Breast epithelium (tissue), 4 donors: ENCODE results near the gene SNTA1. TPM values are rescaled to one million over a fixed set of nuclear protein-coding genes. Genes with fewer than 3 reads are reported as not detected.
"Not testable (repeated sequence)": the region's sequence is repeated elsewhere in the genome, so short reads cannot be mapped to it uniquely, and the experiment has no call there.

Experiments used
- DNase-seq, 2 donors: peaks; one replicate each; pipeline ENCODE4 v3.0.0-alpha.2; 2019; ENCODE audit warnings: low spot score in 2 of 2
- H3K27ac ChIP-seq, 2 donors: fragments of 200-600 bp; sonication (generic) in 1 of 2; one replicate each; pipeline ENCODE4 v1.5.1; 2016 to 2019; ENCODE audit warnings: mild to moderate bottlenecking in 1 of 2
- H3K27me3 ChIP-seq, 2 donors: fragments of 200-600 bp; sonication (generic) in 1 of 2; one replicate each; pipeline versions ENCODE4 v1.5.1 to v1.6.0; 2017 to 2019; ENCODE audit warnings: control low read depth in 1 of 2, mild to moderate bottlenecking in 1 of 2
- H3K36me3 ChIP-seq: fragments of 200-600 bp; one replicate; pipeline ENCODE4 v1.5.1; 2019
- H3K4me1 ChIP-seq, 2 donors: fragments of 200-600 bp; sonication (generic); one replicate each; pipeline ENCODE4 v1.5.1; 2016 to 2019; ENCODE audit warnings: control low read depth in 1 of 2
- H3K4me3 ChIP-seq, 3 donors: fragments of 200-600 bp; sonication (generic); 1 replicate in 2 of 3; 2 replicates in 1 of 3; pipeline ENCODE4 v1.5.1; 2016 to 2019; ENCODE audit warnings: mild to moderate bottlenecking in 3 of 3, moderate library complexity in 2 of 3
- H3K9me3 ChIP-seq, 2 donors: fragments of 200-600 bp; sonication (generic) in 1 of 2; one replicate each; pipeline ENCODE4 v1.5.1; 2016 to 2019; ENCODE audit warnings: control low read depth in 1 of 2
- POLR2A ChIP-seq: fragments of 450-650 bp; IDR thresholded peaks from one replicate; pipeline ENCODE4 v1.6.1; 2016; ENCODE audit warnings: antibody characterized with exemption, mild to moderate bottlenecking, moderate library complexity
- POLR2AphosphoS5 ChIP-seq, 3 donors: sonication (generic); formaldehyde crosslinking; IDR thresholded peaks; one replicate each; pipeline ENCODE4 v1.6.1; 2017; ENCODE audit warnings: antibody characterized with exemption in 3 of 3
- intact Hi-C: fragments of 100-400 bp; cut with DNase I; formaldehyde crosslinking; loops from one replicate; pipeline ENCODE4 v1.15.1; 2023; ENCODE audit warnings: low total_unique reads
- total RNA-seq, 3 donors: library from RNA; depleted of rRNA; stranded (reverse); fragments of >200 nt; gene quantifications; one replicate each; pipeline ENCODE4 v1.1.0, GENCODE V29; 2016
- TF ChIP-seq, protein P1 (sequence below), 3 donors: fragments of 450-650 bp; IDR thresholded peaks; one replicate each; pipeline ENCODE4 v1.5.1; 2016 to 2017; ENCODE audit warnings: antibody characterized with exemption in 3 of 3, mild to moderate bottlenecking in 3 of 3, moderate library complexity in 3 of 3

The SNTA1 gene
- total RNA-seq, 3 donors from 2014 or later = 19.3 to 121 (median 21.1) TPM

DNA sequence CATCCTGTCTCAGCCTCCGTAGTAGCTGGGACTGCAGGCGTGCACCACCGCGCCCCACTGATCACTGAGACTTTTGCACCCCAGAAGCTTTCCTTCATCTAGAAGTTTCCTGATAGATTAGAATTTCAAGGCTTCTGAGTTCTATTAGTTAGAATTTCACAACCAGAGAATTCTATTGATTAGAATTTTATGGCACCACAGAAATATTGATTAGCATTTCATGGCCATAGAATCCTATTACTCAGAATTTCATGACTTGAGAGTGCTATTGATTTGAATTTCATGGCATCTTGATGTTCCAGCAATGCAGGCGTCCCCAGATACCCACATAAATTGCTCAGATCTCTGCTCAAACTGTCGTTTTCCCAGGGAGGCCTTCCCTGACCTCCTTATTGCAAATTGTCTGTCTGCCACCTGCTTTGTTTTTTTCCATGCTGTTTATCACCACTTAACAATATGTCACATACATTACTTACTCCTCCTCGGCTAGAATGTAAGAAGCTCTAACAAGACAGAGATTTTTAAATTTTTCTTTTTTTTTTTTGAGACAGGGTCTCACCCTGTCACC lies 29.4 kb upstream of the SNTA1 start:
- H3K4me1 ChIP-seq = no peaks in the 10 kb centered on the region
- H3K4me3 ChIP-seq = no peak overlapping the region
- intact Hi-C loops = no loop called here
- no peaks in the 10 kb centered on the region for H3K36me3 ChIP-seq
- no peak for DNase-seq
- TF ChIP-seq POLR2A (no peak), POLR2AphosphoS5 (IDR thresholded peaks at IDR 0.05) (no peak)
- TF ChIP-seq, protein P1, sequence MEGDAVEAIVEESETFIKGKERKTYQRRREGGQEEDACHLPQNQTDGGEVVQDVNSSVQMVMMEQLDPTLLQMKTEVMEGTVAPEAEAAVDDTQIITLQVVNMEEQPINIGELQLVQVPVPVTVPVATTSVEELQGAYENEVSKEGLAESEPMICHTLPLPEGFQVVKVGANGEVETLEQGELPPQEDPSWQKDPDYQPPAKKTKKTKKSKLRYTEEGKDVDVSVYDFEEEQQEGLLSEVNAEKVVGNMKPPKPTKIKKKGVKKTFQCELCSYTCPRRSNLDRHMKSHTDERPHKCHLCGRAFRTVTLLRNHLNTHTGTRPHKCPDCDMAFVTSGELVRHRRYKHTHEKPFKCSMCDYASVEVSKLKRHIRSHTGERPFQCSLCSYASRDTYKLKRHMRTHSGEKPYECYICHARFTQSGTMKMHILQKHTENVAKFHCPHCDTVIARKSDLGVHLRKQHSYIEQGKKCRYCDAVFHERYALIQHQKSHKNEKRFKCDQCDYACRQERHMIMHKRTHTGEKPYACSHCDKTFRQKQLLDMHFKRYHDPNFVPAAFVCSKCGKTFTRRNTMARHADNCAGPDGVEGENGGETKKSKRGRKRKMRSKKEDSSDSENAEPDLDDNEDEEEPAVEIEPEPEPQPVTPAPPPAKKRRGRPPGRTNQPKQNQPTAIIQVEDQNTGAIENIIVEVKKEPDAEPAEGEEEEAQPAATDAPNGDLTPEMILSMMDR (IDR thresholded peaks at IDR 0.05) = no peak
- H3K27me3 ChIP-seq = no peaks in the 10 kb centered on the region
- H3K9me3 ChIP-seq = no peaks in the 10 kb centered on the region
- H3K27ac ChIP-seq = no peak overlapping the region

DNA sequence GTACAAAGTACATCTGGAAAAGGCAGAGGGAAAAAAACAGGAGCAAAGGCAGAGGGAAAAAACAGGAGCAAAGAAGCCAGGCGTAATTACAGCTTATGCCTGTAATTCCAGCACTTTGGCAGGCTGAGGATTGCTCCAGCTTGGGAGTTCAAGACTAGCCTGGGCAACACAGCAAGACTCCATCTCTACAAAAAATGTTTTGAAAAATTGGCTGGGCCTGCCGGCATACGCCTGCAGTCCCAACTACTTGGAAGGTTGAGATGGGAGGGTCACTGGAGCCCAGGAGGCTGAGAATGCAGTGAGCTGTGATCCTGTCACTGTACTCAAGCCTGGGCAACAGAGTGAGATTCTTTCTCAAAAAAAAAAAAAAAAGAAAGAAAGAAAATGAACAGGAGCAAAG lies 27.3 kb upstream of the SNTA1 start:
- intact Hi-C loops = no loop called here
- TF ChIP-seq POLR2AphosphoS5 (IDR thresholded peaks at IDR 0.05) = no peak
- TF ChIP-seq, protein P1 (IDR thresholded peaks at IDR 0.05) = no peak
- TF ChIP-seq POLR2A = no peak
- no peaks in the 10 kb centered on the region for H3K9me3 ChIP-seq

DNA sequence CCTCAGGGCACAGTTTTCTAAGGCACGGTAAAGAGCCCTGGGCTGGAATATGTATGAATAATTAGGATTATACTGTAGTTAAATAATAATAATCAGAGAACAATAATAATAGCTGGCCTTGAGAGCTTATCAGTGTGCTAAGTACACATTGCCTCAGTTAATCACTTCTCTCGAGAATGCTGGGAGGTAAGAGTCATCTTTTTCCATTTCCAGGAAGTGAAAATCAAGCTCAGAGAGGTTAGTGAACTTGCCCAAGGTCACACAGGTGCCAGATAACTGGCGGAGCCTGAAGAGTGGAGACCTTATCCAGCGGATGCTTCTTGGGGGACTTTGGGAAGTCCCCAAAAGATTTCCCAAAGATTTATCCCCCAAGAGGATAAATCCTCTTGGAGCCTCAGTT lies 26.9 kb upstream of the SNTA1 start:
- H3K4me1 ChIP-seq = no peaks in the 10 kb centered on the region
- no peak overlapping the region for H3K4me3 ChIP-seq
- H3K9me3 ChIP-seq = no peaks in the 10 kb centered on the region
- no peak overlapping the region for H3K27ac ChIP-seq
- TF ChIP-seq, protein P1 (IDR thresholded peaks at IDR 0.05) = no peak
- TF ChIP-seq POLR2A (no peak), POLR2AphosphoS5 (IDR thresholded peaks at IDR 0.05) (no peak)
- intact Hi-C loops = no loop called here
- H3K27me3 ChIP-seq = no peaks in the 10 kb centered on the region
- DNase-seq = no peak
- H3K36me3 ChIP-seq = no peaks in the 10 kb centered on the region

More for the DNA sequence above, 27.3 kb upstream of the SNTA1 start:
- H3K36me3 ChIP-seq = no peaks in the 10 kb centered on the region
- no peaks in the 10 kb centered on the region for H3K27me3 ChIP-seq
- H3K27ac ChIP-seq = no peak overlapping the region
- H3K4me3 ChIP-seq = no peak overlapping the region
- DNase-seq = no peak
- H3K4me1 ChIP-seq = no peaks in the 10 kb centered on the region

DNA sequence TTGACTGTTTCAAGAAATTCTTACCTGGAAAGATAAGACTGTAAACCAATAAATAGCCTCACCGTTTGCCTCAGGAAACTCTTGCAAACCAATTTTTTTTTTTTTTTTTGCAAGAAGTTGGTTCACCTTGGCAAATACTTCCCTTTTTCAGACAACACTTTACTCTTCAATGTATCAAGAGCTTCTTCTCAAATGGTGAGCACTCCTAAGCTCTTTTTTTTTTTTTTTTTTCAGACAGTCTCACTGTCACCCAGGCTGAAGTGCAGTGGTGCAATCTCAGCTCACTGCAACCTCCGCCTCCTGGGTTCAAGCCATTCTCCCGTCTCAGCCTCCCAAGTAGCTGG lies 22.7 kb upstream of the SNTA1 start:
- Histone ChIP-seq H3K4me1 (no peaks in the 10 kb centered on the region), H3K9me3 (no peaks in the 10 kb centered on the region), H3K27me3 (no peaks in the 10 kb centered on the region), H3K36me3 (no peaks in the 10 kb centered on the region), H3K4me3 (no peak overlapping the region), H3K27ac (no peak overlapping the region)
- intact Hi-C loops = loop anchor here (10.0 kb wide), 1 partner anchor 189 kb away; no protein-coding TSS in a partner anchor
- no peak for DNase-seq
- no peak for TF ChIP-seq POLR2A
- TF ChIP-seq, protein P1 (IDR thresholded peaks at IDR 0.05) = no peak
- no peak for TF ChIP-seq POLR2AphosphoS5 (IDR thresholded peaks at IDR 0.05)

DNA sequence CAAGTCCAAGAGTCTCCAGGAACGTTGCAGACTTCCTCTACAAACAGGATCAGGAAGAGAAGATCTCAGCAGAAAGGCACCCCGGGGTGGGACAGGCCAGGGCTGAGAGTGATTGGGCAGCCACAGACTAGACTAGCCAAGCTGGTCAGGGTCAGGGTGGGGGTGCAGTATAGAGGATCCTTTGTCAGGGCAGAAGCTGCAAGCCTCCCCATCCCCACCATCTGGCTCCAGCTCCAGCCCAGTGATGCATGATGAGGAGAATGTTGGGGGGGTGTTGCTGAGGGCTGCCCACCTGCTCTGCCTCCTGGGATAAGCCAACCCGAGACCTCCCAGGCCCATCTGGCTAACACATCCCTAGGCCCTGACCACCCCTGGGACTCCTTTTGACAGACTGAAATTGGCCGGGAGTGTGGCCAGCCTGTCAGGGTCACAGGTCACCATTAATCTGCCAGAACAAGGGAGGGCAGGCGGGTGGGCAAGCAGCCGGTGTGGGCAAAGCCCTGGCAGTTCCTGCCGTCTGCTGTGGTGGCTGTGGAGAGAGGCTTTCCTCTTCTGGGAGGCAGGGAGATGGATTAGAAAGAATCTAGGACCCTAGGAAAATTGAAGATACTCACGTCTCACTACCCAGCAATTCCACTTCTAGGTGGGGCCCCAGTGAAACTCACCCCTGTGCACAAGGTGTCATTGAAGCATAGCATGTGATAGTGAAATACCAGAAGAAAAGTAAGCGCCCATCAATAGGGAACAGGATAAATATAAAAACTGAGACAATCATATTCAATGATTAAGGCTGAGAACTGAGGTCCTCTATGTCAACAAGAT lies 22.1 kb upstream of the SNTA1 start:
- no peak overlapping the region for H3K4me3 ChIP-seq
- H3K27me3 ChIP-seq = no peaks in the 10 kb centered on the region
- H3K4me1 ChIP-seq = no peaks in the 10 kb centered on the region
- no peak for DNase-seq
- no peak for TF ChIP-seq POLR2AphosphoS5 (IDR thresholded peaks at IDR 0.05)
- TF ChIP-seq, protein P1 (IDR thresholded peaks at IDR 0.05) = no peak
- TF ChIP-seq POLR2A = no peak
- no peaks in the 10 kb centered on the region for H3K9me3 ChIP-seq
- H3K27ac ChIP-seq = no peak overlapping the region
- intact Hi-C loops = loop anchor here (10.0 kb wide), 1 partner anchor 189 kb away; no protein-coding TSS in a partner anchor
- no peaks in the 10 kb centered on the region for H3K36me3 ChIP-seq

DNA sequence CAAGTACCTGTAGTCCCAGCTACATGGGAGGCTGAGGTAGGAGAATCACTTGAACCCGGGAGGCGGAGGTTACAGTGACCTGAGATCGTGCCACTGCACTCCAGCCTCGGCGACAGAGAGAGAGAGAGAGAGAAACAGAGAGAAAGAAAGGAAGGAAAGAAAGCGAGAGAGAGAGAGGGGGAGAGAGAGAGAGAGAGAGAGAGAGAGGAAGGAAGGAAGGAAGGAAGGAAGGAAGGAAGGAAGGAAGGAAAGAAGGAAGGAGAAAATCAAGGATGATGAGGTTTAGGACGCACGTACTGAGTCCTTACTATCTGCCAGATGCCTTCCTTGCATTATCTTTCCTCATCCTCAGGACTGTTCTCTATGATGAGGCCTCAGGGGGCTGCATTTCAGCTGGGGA lies 21.2 kb upstream of the SNTA1 start:
- H3K4me1 ChIP-seq, H3K36me3 ChIP-seq, H3K4me3 ChIP-seq, H3K9me3 ChIP-seq, H3K27ac ChIP-seq, DNase-seq, H3K27me3 ChIP-seq: not testable (repeated sequence)
- intact Hi-C loops = loop anchor here (10.0 kb wide), 1 partner anchor 190 kb away; no protein-coding TSS in a partner anchor
